GM10266 (cell line): Measurements from ENCODE around the gene LRRC47.

Experiments
- DNase-seq: peaks from one replicate; pipeline ENCODE4 v3.0.0; 2012; ENCODE audit errors: extremely low spot score
- TF ChIP-seq, protein P1 (sequence below): IDR thresholded peaks from 2 replicates; pipeline ENCODE4 v1.5.1; 2012; ENCODE audit warnings: mild to moderate bottlenecking, low read depth; ENCODE audit not compliant: control insufficient read depth, insufficient read depth; ENCODE audit errors: missing control alignments

LRRC47 gene

DNA sequence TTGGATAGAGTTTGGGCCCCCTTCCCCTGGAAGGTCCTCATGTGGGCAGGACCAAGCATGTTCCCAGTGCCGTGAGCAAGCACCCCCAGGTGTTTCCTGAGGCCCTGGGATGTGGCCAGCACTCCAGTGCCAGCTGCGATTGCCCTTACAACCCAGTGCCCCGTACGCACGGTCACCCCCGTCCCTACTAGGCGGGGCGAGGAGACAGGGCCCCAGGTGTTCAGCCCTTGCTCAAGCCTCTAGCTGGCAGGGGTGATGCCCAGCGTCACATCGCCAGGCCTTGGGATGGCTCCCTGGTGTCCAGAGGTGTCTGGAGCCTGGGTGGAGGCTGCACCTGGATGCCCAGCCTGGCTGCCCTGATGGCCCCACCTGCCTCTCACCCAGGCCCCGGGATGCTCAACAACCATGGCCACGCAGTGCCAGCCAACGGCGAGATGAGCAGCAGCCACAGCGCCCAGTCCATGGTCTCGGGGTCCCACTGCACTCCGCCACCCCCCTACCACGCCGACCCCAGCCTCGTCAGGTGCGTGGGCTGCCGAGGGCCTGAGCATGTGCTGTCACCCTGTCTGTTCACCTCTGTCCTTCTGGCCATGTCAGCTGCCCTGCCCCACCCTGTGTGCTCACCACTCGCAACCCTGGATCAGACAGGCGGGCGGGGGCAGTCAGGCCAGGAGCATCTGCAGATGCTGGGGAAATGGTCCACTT lies 65.6 kb downstream of the LRRC47 start:
- TF ChIP-seq, protein P1, sequence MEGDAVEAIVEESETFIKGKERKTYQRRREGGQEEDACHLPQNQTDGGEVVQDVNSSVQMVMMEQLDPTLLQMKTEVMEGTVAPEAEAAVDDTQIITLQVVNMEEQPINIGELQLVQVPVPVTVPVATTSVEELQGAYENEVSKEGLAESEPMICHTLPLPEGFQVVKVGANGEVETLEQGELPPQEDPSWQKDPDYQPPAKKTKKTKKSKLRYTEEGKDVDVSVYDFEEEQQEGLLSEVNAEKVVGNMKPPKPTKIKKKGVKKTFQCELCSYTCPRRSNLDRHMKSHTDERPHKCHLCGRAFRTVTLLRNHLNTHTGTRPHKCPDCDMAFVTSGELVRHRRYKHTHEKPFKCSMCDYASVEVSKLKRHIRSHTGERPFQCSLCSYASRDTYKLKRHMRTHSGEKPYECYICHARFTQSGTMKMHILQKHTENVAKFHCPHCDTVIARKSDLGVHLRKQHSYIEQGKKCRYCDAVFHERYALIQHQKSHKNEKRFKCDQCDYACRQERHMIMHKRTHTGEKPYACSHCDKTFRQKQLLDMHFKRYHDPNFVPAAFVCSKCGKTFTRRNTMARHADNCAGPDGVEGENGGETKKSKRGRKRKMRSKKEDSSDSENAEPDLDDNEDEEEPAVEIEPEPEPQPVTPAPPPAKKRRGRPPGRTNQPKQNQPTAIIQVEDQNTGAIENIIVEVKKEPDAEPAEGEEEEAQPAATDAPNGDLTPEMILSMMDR, result no peak
- no peak for DNase-seq

DNA sequence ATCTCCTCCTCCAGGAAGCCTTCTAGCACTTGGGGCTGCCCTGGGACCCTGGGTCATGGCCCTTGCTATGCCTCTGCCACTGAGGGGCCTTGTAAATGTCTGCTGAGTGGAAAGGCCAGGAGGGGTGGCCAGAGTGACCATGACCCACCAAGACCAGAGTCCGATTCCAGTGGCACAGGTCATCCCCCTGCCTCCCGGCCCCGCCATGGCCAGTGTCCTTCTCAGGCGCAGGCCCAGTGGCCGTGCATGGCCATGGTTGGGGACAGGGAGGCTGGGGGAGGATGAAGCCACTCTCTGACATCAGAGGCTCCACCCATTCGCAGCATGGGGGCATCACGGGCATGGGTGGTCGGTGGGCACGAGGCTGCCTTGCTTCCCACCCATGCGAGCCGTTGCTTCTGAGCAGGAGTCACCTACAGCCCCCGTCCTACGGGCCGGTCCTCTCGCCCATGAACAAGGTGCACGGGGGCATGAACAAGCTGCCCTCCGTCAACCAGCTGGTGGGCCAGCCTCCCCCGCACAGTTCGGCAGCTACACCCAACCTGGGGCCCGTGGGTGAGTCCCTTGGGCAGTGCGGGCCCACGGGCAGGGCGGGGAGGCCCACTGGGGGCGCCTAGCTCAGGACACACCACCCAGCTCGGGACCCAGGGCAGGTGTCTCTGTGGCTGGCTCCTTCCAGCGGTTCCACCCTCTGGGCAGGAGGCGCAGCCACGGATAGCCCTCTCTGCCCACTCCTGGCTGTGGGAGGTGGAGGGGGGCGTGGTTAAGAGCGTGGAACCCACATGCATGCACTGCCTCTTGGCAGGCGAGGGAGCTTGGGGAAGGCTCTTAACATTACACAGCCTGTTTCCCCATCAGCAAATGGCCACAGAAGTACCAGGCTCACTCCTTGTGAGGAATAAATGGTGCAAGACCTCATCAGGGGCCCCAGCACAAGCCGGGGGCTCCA lies 66.4 kb downstream of the LRRC47 start:
- TF ChIP-seq, protein P1, result no peak
- DNase-seq, result no peak
